A549 (cell line): ENCODE measurements around the gene CACNA1D. TPM values are rescaled to one million over a fixed set of nuclear protein-coding genes. Genes with fewer than 3 reads are reported as not detected.

Source experiments
- ATAC-seq, 2 experiments: fragments of 200-7000 bp in 1 of 2; fragments of >200 bp in 1 of 2; cut with Nextera tagmentation in 1 of 2; cut with Tn5 transposase in 1 of 2; 3 replicates each; pipeline versions ENCODE4 v1.8.0 to v1.9.1; 2018 to 2020; ENCODE audit warnings: mild to moderate bottlenecking in 1 of 2, moderate library complexity in 1 of 2
- CTCF ChIA-PET: fragments of 300-600 bp; sonication (Branson Sonifier 250); formaldehyde crosslinking; extraction: SDS; loops from one replicate; lab custom pipeline; 2021; ENCODE audit warnings: antibody characterized with exemption, inconsistent platforms; lab: Yijun Ruan, JAX
- POLR2A ChIA-PET: fragments of 350-600 bp; formaldehyde crosslinking; extraction: SDS; loops from one replicate; lab custom pipeline; 2021; ENCODE audit warnings: antibody characterized with exemption, inconsistent platforms; lab: Yijun Ruan, JAX
- DNase-seq, 2 experiments: peaks; one replicate each; pipeline versions ENCODE4 v3.0.0 to v3.0.0-alpha.2; 2011 to 2016; ENCODE audit warnings: low read depth in 1 of 2, low spot score in 1 of 2
- FAIRE-seq: peaks from 2 replicates; lab custom pipeline; 2011; peaks lifted over from hg19 to GRCh38; lab: Jason Lieb, UNC
- H3K27ac ChIP-seq, 2 experiments: fragments of >200 bp; sonication (Bioruptor Twin); formaldehyde crosslinking; 3 replicates each; pipeline ENCODE4 v1.5.1; 2016 to 2017
- H3K4me1 ChIP-seq: fragments of >200 bp; sonication (Bioruptor Twin); formaldehyde crosslinking; 3 replicates; pipeline ENCODE4 v1.6.1; 2016
- H3K4me2 ChIP-seq: fragments of >200 bp; sonication (Bioruptor Twin); formaldehyde crosslinking; 3 replicates; pipeline ENCODE4 v1.6.1; 2016
- H3K4me3 ChIP-seq: fragments of >200 bp; sonication (Bioruptor Twin); formaldehyde crosslinking; 3 replicates; pipeline ENCODE4 v1.5.1; 2016
- H3K9me3 ChIP-seq: fragments of >200 bp; sonication (Bioruptor Twin); formaldehyde crosslinking; 3 replicates; pipeline ENCODE4 v1.6.1; 2016
- ATOH8 ChIP-seq: fragments of 250-450 bp; sonication (Bioruptor Pico); IDR thresholded peaks from 2 replicates; pipeline ENCODE4 v1.5.0; 2020; ENCODE audit warnings: low read depth, mild to moderate bottlenecking, moderate library complexity
- CHD4 ChIP-seq: fragments of 200-600 bp; sonication (generic); IDR thresholded peaks from 2 replicates; pipeline ENCODE4 v1.6.1; 2016; ENCODE audit warnings: antibody characterized with exemption, mild to moderate bottlenecking, borderline replicate concordance
- E2F6 ChIP-seq: IDR thresholded peaks from 2 replicates; pipeline ENCODE4 v1.6.1; 2012; ENCODE audit warnings: low read depth, borderline replicate concordance
- FOXS1 ChIP-seq: fragments of 250-450 bp; sonication (Bioruptor Pico); IDR thresholded peaks from 2 replicates; pipeline ENCODE4 v1.5.0; 2020; ENCODE audit warnings: mild to moderate bottlenecking, moderate library complexity
- HMGXB4 ChIP-seq: fragments of 250-450 bp; sonication (Bioruptor Pico); IDR thresholded peaks from 2 replicates; pipeline ENCODE4 v1.5.0; 2021; ENCODE audit warnings: mild to moderate bottlenecking, moderate library complexity, borderline replicate concordance
- HOXA7 ChIP-seq: fragments of 250-450 bp; sonication (Bioruptor Pico); IDR thresholded peaks from 2 replicates; pipeline ENCODE4 v1.5.0; 2020; ENCODE audit warnings: mild to moderate bottlenecking, moderate library complexity
- KDM1A ChIP-seq: fragments of 200-600 bp; sonication (generic); IDR thresholded peaks from 2 replicates; pipeline ENCODE4 v1.6.1; 2016; ENCODE audit warnings: low read depth, mild to moderate bottlenecking
- MAFK ChIP-seq: fragments of 450-650 bp; IDR thresholded peaks from 2 replicates; pipeline ENCODE4 v1.6.1; 2014; ENCODE audit not compliant: partially characterized antibody
- MAX ChIP-seq: IDR thresholded peaks from 2 replicates; pipeline ENCODE4 v1.6.1; 2012
- MYC ChIP-seq: IDR thresholded peaks from 2 replicates; pipeline ENCODE4 v1.6.1; 2012; ENCODE audit warnings: mild to moderate bottlenecking, inconsistent platforms, low read length, improper control_type of control experiment, borderline replicate concordance
- POLR2A ChIP-seq: IDR thresholded peaks from 2 replicates; pipeline ENCODE4 v1.6.1; 2012; ENCODE audit warnings: mild to moderate bottlenecking, low read length
- RAD21 ChIP-seq, 2 experiments: fragments of >200 bp in 1 of 2; sonication (Bioruptor Twin) in 1 of 2; formaldehyde crosslinking in 1 of 2; IDR thresholded peaks in 1 of 2; conservative IDR thresholded peaks in 1 of 2; 2 replicates in 1 of 2; 3 replicates in 1 of 2; pipeline ENCODE4 v1.6.1; 2012 to 2018; ENCODE audit warnings: inconsistent platforms in 1 of 2
- RARB ChIP-seq: fragments of 250-450 bp; sonication (Bioruptor Pico); IDR thresholded peaks from 2 replicates; pipeline ENCODE4 v1.8.0; 2021; ENCODE audit warnings: mild to moderate bottlenecking, moderate library complexity
- SMC3 ChIP-seq: fragments of >200 bp; sonication (Bioruptor Twin); formaldehyde crosslinking; IDR thresholded peaks from 3 replicates; pipeline ENCODE4 v1.6.1; 2018; ENCODE audit warnings: inconsistent platforms
- ZFP36 ChIP-seq: fragments of 450-650 bp; IDR thresholded peaks from 2 replicates; pipeline ENCODE4 v1.6.1; 2014; ENCODE audit warnings: borderline replicate concordance; ENCODE audit not compliant: partially characterized antibody
- ZNF302 ChIP-seq: fragments of 250-450 bp; sonication (Bioruptor Pico); IDR thresholded peaks from 2 replicates; pipeline ENCODE4 v1.9.0; 2021; ENCODE audit warnings: inconsistent platforms, mild to moderate bottlenecking, moderate library complexity
- WGBS: methylation state at CpG from one replicate; pipeline ENCODE4 v1.1.6; 2017; ENCODE audit errors: missing lambda C conversion rate; 5-methylcytosine and 5-hydroxymethylcytosine counted together
- polyA plus RNA-seq, 4 experiments: library from polyadenylated mRNA; depleted of rRNA in 3 of 4; stranded (reverse); fragments of >200 nt; fragmentation: RNase III in 1 of 4; extraction: RNeasy Plus Mini Kit Qiagen cat#74134 plus additional on column Dnase treatment in 1 of 4; gene quantifications; 2 replicates in 3 of 4; 3 replicates in 1 of 4; pipeline ENCODE4 v1.2.3, GENCODE V29; 2011 to 2017

The CACNA1D gene
- polyA plus RNA-seq, 2 of the 4 experiments (the other 2 are of a cell fraction) = 1.1 to 10.7 TPM

- TF ChIP-seq KDM1A = no peak
- TF ChIP-seq HMGXB4 (CRISPR knock-in tag) = no peak
- TF ChIP-seq HOXA7 (CRISPR knock-in tag) = no peak
- no peak for TF ChIP-seq FOXS1
- TF ChIP-seq SMC3 = no peak
- TF ChIP-seq, all 56 proteins: peak for 0
These were observed 282.2 kb downstream of the CACNA1D start (continued) for GRCh38 chr3:53776494-53777101.

GRCh38 chr3:53777468-53777867 is 283.1 kb downstream of the CACNA1D start:
- no peak for FAIRE-seq
- CTCF ChIA-PET = no interaction called here

GRCh38 chr3:53778153-53778552 is 283.7 kb downstream of the CACNA1D start:
- CTCF ChIA-PET = no interaction called here
- no peak overlapping the region for H3K27ac ChIP-seq
- ATAC-seq (no peak), DNase-seq (no peak), FAIRE-seq (no peak)
- H3K4me1 ChIP-seq = peaks cover 5% of the 10 kb centered on the region; the same call in 1 of the 3 replicates
- 91% methylated on average over 3 of the region's 3 CpGs for WGBS
- POLR2A ChIA-PET = no interaction called here
- TF ChIP-seq MAX (no peak), MAFK (peak; percentile 91)
- no peak overlapping the region for H3K4me3 ChIP-seq
- no peaks in the 10 kb centered on the region for H3K9me3 ChIP-seq
- H3K4me2 ChIP-seq = no peak overlapping the region

More at GRCh38 chr3:53777468-53777867, 283.1 kb downstream of the CACNA1D start:
- 73% methylated on average over 8 of the region's 8 CpGs for WGBS
- Histone ChIP-seq H3K4me3 (no peak overlapping the region), H3K4me2 (no peak overlapping the region), H3K9me3 (no peaks in the 10 kb centered on the region), H3K27ac (no peak overlapping the region), H3K4me1 (peaks cover 5% of the 10 kb centered on the region; the same call in 1 of the 3 replicates)
- POLR2A ChIA-PET = no interaction called here
- DNase-seq (no peak), ATAC-seq (no peak)
- TF ChIP-seq POLR2A (no peak), ZNF302 (CRISPR knock-in tag) (no peak), SMC3 (no peak), RARB (no peak), E2F6 (no peak), ZFP36 (no peak), CHD4 (no peak), RAD21 (conservative IDR thresholded peaks at IDR 0.05 in 1 of 2, IDR thresholded peaks at IDR 0.05 in 1 of 2) (no peak), ATOH8 (CRISPR knock-in tag) (no peak), MYC (no peak), HMGXB4 (CRISPR knock-in tag) (no peak)
